ENCODE data around the gene PGS1.

The PGS1 gene

DNA sequence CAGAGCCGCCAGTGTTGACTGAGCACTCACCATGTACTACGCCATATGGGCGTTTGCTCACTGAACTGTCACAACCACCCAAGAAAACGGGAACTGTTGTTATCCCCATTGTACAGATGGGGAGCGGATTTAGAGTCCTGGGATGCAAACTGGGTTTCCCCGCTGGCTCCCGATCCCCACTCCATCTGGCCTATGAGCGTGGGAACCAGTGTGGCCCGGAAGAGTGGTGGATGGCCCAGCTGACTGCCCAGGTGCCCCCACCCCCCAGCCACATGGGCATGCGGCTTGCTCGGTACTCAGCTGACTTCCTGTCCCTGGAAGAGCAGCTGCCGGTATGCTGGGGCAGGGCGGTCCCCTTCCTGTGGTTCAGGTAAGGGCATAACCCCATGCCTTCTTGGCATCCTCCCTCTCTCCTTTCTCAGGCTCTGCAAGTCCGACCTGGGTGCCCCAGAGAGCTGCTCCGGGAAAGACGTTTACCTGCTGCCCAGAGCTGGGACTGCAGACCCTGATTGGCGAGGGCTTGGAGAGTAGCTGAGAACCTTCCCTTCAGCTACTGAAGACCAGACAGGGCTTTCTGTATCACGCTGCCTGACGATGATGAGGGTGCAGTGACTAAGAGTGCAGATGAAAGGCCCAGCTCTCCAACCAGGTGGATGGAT lies 34.8 kb upstream of the PGS1 start:
- Histone ChIP-seq H3K4me2 (no peak overlapping the region), H3K36me3 (ENCODE audit: insufficient read depth) (no peaks in the 10 kb centered on the region), H3K4me1 (ENCODE audit: low read depth, poor library complexity, severe bottlenecking) (peaks cover 5% of the 10 kb centered on the region), H3K27ac (no peak overlapping the region), H3K9ac (no peak overlapping the region), H4K20me1 (ENCODE audit: insufficient read depth) (no peaks in the 10 kb centered on the region), H2AFZ (ENCODE audit: low read depth) (no peak overlapping the region), H3K79me2 (ENCODE audit: insufficient read depth, low read depth) (no peaks in the 10 kb centered on the region), H3K27me3 (ENCODE audit: insufficient read depth, low read depth) (peaks cover 3% of the 10 kb centered on the region; the same call in 1 of the 2 replicates), H3K4me3 (IDR thresholded peaks at IDR 0.05; ENCODE audit: insufficient read depth, low read depth, low read length) (no peak overlapping the region)
- TF ChIP-seq CTCF (conservative IDR thresholded peaks at IDR 0.05; ENCODE audit: low read depth, low read length), result no peak

DNA sequence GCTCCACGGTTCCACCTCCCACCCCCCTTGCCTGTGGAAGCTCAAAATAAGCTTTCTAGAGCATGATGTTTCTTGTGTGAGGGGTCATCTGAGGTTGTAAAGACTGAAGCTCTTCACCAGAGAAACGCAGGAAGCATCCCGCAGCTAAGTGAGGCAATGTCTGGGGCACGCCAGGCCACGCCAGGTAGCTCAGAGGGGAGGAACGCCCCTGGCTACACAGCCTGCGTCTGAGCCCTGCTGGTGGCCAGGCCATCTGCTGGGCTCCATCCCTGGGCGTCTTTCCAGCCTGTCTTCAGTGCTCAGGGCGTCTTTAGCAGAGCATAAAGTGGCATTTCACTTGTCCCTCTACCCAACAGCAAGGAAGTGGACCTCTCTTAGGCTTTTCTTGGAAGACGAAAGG lies 33.8 kb upstream of the PGS1 start:
- H3K9ac ChIP-seq, result no peak overlapping the region
- no peak overlapping the region for H3K4me2 ChIP-seq
- peaks cover 3% of the 10 kb centered on the region; the same call in 1 of the 2 replicates for H3K27me3 ChIP-seq (ENCODE audit: insufficient read depth, low read depth)
- H3K36me3 ChIP-seq (ENCODE audit: insufficient read depth), result no peaks in the 10 kb centered on the region
- H3K79me2 ChIP-seq (ENCODE audit: insufficient read depth, low read depth), result no peaks in the 10 kb centered on the region
- TF ChIP-seq CTCF (conservative IDR thresholded peaks at IDR 0.05; ENCODE audit: low read depth, low read length), result no peak
- H2AFZ ChIP-seq (ENCODE audit: low read depth), result no peak overlapping the region
- H3K4me3 ChIP-seq (IDR thresholded peaks at IDR 0.05; ENCODE audit: insufficient read depth, low read depth, low read length), result no peak overlapping the region
- H3K4me1 ChIP-seq (ENCODE audit: low read depth, poor library complexity, severe bottlenecking), result peaks cover 5% of the 10 kb centered on the region
- no peak overlapping the region for H3K27ac ChIP-seq
- H4K20me1 ChIP-seq (ENCODE audit: insufficient read depth), result no peaks in the 10 kb centered on the region

DNA sequence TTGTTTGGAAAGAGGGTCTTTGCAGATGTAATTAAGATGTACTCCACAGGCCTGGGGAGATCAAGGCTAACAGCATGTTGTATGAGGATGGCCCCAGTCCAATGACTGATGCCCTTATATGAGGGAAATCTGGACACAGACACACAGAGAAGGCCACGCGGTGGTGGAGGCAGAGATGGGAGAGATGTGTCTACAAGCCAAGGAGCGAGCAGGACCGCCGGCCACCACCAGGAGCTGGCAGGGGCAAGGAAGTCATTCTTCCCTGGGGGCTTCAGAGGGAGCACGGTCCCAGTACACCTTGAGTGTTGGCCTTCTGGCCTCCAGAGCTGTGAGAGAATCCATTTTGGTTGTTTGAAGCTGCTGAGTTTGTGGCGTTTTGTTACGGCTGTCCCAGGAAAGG lies 33.3 kb upstream of the PGS1 start:
- Histone ChIP-seq H3K27me3 (ENCODE audit: insufficient read depth, low read depth) (peaks cover 3% of the 10 kb centered on the region; the same call in 1 of the 2 replicates), H3K4me3 (IDR thresholded peaks at IDR 0.05; ENCODE audit: insufficient read depth, low read depth, low read length) (no peak overlapping the region), H3K9ac (no peak overlapping the region), H3K4me1 (ENCODE audit: low read depth, poor library complexity, severe bottlenecking) (peaks cover 8% of the 10 kb centered on the region), H3K79me2 (ENCODE audit: insufficient read depth, low read depth) (no peaks in the 10 kb centered on the region), H3K4me2 (no peak overlapping the region), H3K27ac (no peak overlapping the region), H2AFZ (ENCODE audit: low read depth) (no peak overlapping the region), H3K36me3 (ENCODE audit: insufficient read depth) (no peaks in the 10 kb centered on the region), H4K20me1 (ENCODE audit: insufficient read depth) (no peaks in the 10 kb centered on the region)
- no peak for TF ChIP-seq CTCF (conservative IDR thresholded peaks at IDR 0.05; ENCODE audit: low read depth, low read length)

DNA sequence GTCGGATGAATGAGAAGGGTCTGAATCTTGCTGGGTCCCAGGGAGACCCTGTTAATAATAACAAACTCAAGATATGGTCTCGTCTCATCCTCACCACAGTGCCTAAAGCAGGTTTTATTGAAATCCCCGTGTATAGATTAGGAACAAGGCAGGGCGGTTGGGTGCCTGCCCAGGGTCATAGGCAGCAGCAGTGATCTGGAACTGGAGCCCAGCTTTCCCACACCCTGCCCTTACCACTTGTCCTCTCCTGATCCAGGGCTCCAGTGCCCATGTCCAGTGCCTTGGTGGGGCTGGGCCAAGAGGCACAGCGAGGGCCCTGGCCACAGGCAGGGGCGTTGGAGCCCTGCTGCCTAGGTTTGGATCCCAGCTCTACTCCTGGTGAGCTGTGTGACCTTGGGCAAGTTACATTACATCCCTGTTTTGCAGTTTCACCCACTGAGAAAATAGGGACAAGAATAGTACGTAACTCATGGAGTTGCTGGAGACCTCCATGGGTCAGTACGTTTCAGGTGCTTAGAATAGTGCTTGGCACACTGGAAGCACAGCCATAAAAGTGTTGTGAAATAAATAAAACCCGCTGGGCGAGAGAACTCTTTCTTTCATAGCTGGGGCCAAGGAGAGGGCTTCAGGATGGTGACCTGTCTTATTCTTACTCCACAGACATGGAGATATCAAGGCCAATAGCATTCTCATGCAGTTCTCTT lies 32.5 kb upstream of the PGS1 start:
- no peak overlapping the region for H3K4me3 ChIP-seq (IDR thresholded peaks at IDR 0.05; ENCODE audit: insufficient read depth, low read depth, low read length)

More for the DNA sequence above, 32.5 kb upstream of the PGS1 start:
- TF ChIP-seq CTCF (conservative IDR thresholded peaks at IDR 0.05; ENCODE audit: low read depth, low read length), result no peak
- no peaks in the 10 kb centered on the region for H3K36me3 ChIP-seq (ENCODE audit: insufficient read depth)
- no peak overlapping the region for H3K27ac ChIP-seq
- H3K79me2 ChIP-seq (ENCODE audit: insufficient read depth, low read depth), result no peaks in the 10 kb centered on the region
- no peak overlapping the region for H3K9ac ChIP-seq
- H3K27me3 ChIP-seq (ENCODE audit: insufficient read depth, low read depth), result peaks cover 3% of the 10 kb centered on the region; the same call in 1 of the 2 replicates
- no peak overlapping the region for H2AFZ ChIP-seq (ENCODE audit: low read depth)
- H4K20me1 ChIP-seq (ENCODE audit: insufficient read depth), result no peaks in the 10 kb centered on the region
- H3K4me1 ChIP-seq (ENCODE audit: low read depth, poor library complexity, severe bottlenecking), result peaks cover 15% of the 10 kb centered on the region
- H3K4me2 ChIP-seq, result no peak overlapping the region
